Neural progenitor cell (in vitro differentiated cells): ENCODE results near the gene NRP1. TPM values are rescaled to one million over a fixed set of nuclear protein-coding genes. Genes with fewer than 3 reads are reported as not detected.

Experiments used
- DNase-seq: peaks from one replicate; pipeline ENCODE4 v3.0.0-alpha.2; 2016; ENCODE audit warnings: low spot score
- H2AFZ ChIP-seq: fragments of 200-600 bp; sonication (generic); replicated peaks from 2 replicates; pipeline ENCODE4 v1.6.1; 2016; ENCODE audit warnings: antibody characterized with exemption
- H3F3A ChIP-seq: fragments of 200-600 bp; sonication (generic); 2 replicates; pipeline ENCODE4 v1.6.1; 2016; ENCODE audit warnings: antibody characterized with exemption, low read depth
- H3K27ac ChIP-seq: fragments of 200-600 bp; sonication (generic); 2 replicates; pipeline ENCODE4 v1.5.1; 2016; ENCODE audit warnings: mild to moderate bottlenecking
- H3K27me3 ChIP-seq: fragments of 200-600 bp; sonication (generic); 2 replicates; pipeline ENCODE4 v1.6.1; 2016; ENCODE audit warnings: mild to moderate bottlenecking, moderate library complexity
- H3K36me3 ChIP-seq: fragments of 200-600 bp; sonication (generic); 2 replicates; pipeline ENCODE4 v1.5.1; 2016
- H3K4me1 ChIP-seq: fragments of 200-600 bp; sonication (generic); 2 replicates; pipeline ENCODE4 v1.6.1; 2016; ENCODE audit warnings: mixed run types
- H3K4me2 ChIP-seq: fragments of 200-600 bp; sonication (generic); 2 replicates; pipeline ENCODE4 v1.6.1; 2016
- H3K4me3 ChIP-seq: fragments of 200-600 bp; sonication (generic); 2 replicates; pipeline ENCODE4 v1.5.1; 2016
- H3K79me2 ChIP-seq: fragments of 200-600 bp; sonication (generic); 2 replicates; pipeline ENCODE4 v1.6.1; 2016; ENCODE audit warnings: low read depth
- H3K9ac ChIP-seq: fragments of 200-600 bp; sonication (generic); 2 replicates; pipeline ENCODE4 v1.6.1; 2016
- H3K9me3 ChIP-seq: fragments of 200-600 bp; sonication (generic); 2 replicates; pipeline ENCODE4 v1.5.1; 2016; ENCODE audit warnings: low read depth
- H4K20me1 ChIP-seq: fragments of 200-600 bp; sonication (generic); 2 replicates; pipeline ENCODE4 v1.6.1; 2016; ENCODE audit warnings: low read depth
- H3K27ac Mint-ChIP-seq: 3 replicates; pipeline ENCODE4 v1.8.0; 2021; ENCODE audit warnings: mixed read lengths
- H3K27me3 Mint-ChIP-seq: 2 replicates; pipeline ENCODE4 v1.8.0; 2022; ENCODE audit warnings: low read depth, mild to moderate bottlenecking, inconsistent platforms, moderate library complexity, mixed read lengths; ENCODE audit not compliant: insufficient read depth
- H3K36me3 Mint-ChIP-seq: 3 replicates; pipeline ENCODE4 v1.8.0; 2021; ENCODE audit warnings: mixed read lengths
- H3K4me1 Mint-ChIP-seq: 3 replicates; pipeline ENCODE4 v1.8.0; 2021; ENCODE audit warnings: mixed read lengths
- H3K4me3 Mint-ChIP-seq: 3 replicates; pipeline ENCODE4 v1.8.0; 2021; ENCODE audit warnings: mild to moderate bottlenecking, moderate library complexity, mixed read lengths
- H3K9me3 Mint-ChIP-seq: 3 replicates; pipeline ENCODE4 v1.8.0; 2020; ENCODE audit warnings: mixed read lengths
- EZH2 ChIP-seq: fragments of 200-600 bp; sonication (generic); IDR thresholded peaks from 2 replicates; pipeline ENCODE4 v1.6.1; 2017; ENCODE audit warnings: antibody characterized with exemption, mild to moderate bottlenecking, moderate library complexity
- EZH2phosphoT487 ChIP-seq: fragments of 200-600 bp; sonication (generic); IDR thresholded peaks from 2 replicates; pipeline ENCODE4 v1.6.1; 2017; ENCODE audit warnings: antibody characterized with exemption
- total RNA-seq: library from RNA; depleted of rRNA; stranded (reverse); fragments of >200 nt; gene quantifications from 2 replicates; pipeline ENCODE4 v1.2.3, GENCODE V29; 2015; ENCODE audit warnings: low replicate concordance
- TF ChIP-seq, protein P1 (sequence below): fragments of 200-600 bp; sonication (generic); IDR thresholded peaks from 2 replicates; pipeline ENCODE4 v1.5.1; 2017; ENCODE audit warnings: antibody characterized with exemption, mild to moderate bottlenecking

The NRP1 gene
- total RNA-seq, 1 donor from 2014 or later, result 1.9 TPM

DNA sequence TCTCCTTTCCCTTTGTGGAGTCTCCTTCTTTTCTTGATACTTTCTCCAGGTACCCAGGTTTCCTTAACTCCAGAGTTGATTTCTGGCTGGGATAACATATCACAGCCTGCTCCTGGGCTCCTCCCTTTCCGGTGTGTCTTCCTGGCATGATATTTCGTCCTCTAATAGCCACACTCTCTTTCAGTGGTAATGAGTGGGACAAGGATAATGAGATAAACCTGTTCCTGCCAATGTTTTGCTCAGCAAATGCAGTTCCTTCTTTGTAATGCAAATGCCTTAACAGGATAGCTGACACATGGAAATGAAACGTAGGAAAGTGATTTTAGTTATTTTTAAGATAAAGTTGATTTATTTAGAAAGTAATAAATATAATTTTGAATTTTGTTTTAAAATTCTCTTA lies 168.6 kb downstream of the NRP1 start:
- no peak for DNase-seq
- Histone ChIP-seq H3K4me2 (no peak overlapping the region), H3K9ac (no peak overlapping the region), H3K9me3 (no peaks in the 10 kb centered on the region), H4K20me1 (no peaks in the 10 kb centered on the region), H3K36me3 (no peaks in the 10 kb centered on the region), H3K4me3 (no peak overlapping the region), H3K4me1 (no peaks in the 10 kb centered on the region), H3K79me2 (no peaks in the 10 kb centered on the region), H3K27ac (no peak overlapping the region), H3F3A (no peaks in the 10 kb centered on the region), H3K27me3 (no peaks in the 10 kb centered on the region), H2AFZ (no peak overlapping the region)
- H3K27me3 Mint-ChIP-seq, result peaks cover 4% of the 10 kb centered on the region
- no peaks in the 10 kb centered on the region for H3K36me3 Mint-ChIP-seq
- no peak overlapping the region for H3K27ac Mint-ChIP-seq
- no peaks in the 10 kb centered on the region for H3K9me3 Mint-ChIP-seq
- TF ChIP-seq EZH2phosphoT487 (no peak), EZH2 (no peak)
- TF ChIP-seq, protein P1, sequence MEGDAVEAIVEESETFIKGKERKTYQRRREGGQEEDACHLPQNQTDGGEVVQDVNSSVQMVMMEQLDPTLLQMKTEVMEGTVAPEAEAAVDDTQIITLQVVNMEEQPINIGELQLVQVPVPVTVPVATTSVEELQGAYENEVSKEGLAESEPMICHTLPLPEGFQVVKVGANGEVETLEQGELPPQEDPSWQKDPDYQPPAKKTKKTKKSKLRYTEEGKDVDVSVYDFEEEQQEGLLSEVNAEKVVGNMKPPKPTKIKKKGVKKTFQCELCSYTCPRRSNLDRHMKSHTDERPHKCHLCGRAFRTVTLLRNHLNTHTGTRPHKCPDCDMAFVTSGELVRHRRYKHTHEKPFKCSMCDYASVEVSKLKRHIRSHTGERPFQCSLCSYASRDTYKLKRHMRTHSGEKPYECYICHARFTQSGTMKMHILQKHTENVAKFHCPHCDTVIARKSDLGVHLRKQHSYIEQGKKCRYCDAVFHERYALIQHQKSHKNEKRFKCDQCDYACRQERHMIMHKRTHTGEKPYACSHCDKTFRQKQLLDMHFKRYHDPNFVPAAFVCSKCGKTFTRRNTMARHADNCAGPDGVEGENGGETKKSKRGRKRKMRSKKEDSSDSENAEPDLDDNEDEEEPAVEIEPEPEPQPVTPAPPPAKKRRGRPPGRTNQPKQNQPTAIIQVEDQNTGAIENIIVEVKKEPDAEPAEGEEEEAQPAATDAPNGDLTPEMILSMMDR, result no peak
- peaks cover 13% of the 10 kb centered on the region for H3K4me1 Mint-ChIP-seq
- no peak overlapping the region for H3K4me3 Mint-ChIP-seq

DNA sequence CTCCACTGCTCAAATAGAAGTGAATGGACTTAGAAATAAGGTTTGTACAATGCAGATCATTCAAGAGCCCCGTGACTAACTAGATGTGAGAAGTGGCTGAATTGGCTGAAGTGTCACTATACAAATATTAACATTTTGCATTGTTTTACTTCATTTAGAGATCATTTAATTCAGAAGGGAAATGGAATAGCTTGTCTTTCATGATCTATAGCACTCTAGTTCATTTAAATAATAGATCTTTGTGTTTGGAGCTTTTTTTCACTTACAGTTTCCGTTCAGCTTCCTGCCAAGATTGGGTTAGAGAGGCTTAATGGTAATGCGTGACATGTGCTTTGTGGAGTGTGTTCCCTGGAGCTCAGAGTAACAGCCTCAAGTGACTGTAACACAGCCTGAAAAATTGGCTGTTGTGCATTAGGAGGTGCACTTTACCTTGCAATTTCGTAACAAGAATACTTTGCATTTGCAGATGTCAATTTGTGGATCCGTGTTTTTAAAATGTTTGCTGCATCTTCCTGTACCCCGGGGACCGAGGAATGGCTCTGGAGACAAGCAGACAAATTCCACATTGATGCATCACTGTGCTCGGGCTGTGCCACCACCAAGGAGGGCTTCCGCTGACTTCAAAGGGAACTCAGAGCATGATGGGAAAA lies 170.3 kb downstream of the NRP1 start:
- Histone ChIP-seq H2AFZ (no peak overlapping the region), H3K27ac (no peak overlapping the region), H3K4me2 (no peak overlapping the region), H4K20me1 (no peaks in the 10 kb centered on the region), H3K79me2 (no peaks in the 10 kb centered on the region), H3K27me3 (no peaks in the 10 kb centered on the region), H3K9me3 (no peaks in the 10 kb centered on the region), H3K4me3 (no peak overlapping the region), H3K9ac (no peak overlapping the region), H3K4me1 (no peaks in the 10 kb centered on the region), H3F3A (no peaks in the 10 kb centered on the region), H3K36me3 (no peaks in the 10 kb centered on the region)
- no peak for DNase-seq
- peaks cover 4% of the 10 kb centered on the region for H3K27me3 Mint-ChIP-seq
- no peaks in the 10 kb centered on the region for H3K36me3 Mint-ChIP-seq
- no peak for TF ChIP-seq EZH2
- TF ChIP-seq, protein P1, result no peak
- no peak for TF ChIP-seq EZH2phosphoT487
- no peak overlapping the region for H3K4me3 Mint-ChIP-seq
- peaks cover 15% of the 10 kb centered on the region for H3K4me1 Mint-ChIP-seq
- H3K27ac Mint-ChIP-seq, result no peak overlapping the region
- no peaks in the 10 kb centered on the region for H3K9me3 Mint-ChIP-seq

DNA sequence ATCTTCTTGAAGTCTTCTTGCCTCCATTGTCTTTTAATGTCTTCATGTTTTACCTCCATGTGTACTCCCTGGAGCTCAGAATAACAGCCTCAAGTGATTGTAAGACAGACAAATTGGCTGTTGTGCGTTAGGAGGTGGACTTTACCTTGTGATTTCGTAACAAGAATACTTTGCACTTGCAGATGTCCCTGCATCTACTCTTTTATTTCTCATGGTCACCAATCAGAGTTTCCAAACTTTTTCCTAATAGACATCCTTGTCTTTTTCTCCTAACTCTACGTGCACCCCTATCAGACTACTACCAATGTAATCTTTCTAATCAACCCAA lies 172.3 kb downstream of the NRP1 start:
- Histone ChIP-seq H4K20me1 (no peaks in the 10 kb centered on the region), H2AFZ (no peak overlapping the region), H3K4me1 (no peaks in the 10 kb centered on the region), H3K4me2 (no peak overlapping the region), H3K4me3 (no peak overlapping the region), H3K27ac (no peak overlapping the region), H3K79me2 (no peaks in the 10 kb centered on the region), H3K9me3 (no peaks in the 10 kb centered on the region), H3K36me3 (no peaks in the 10 kb centered on the region), H3F3A (no peaks in the 10 kb centered on the region), H3K27me3 (no peaks in the 10 kb centered on the region), H3K9ac (no peak overlapping the region)
- Mint-ChIP-seq H3K27me3 (peaks cover 4% of the 10 kb centered on the region), H3K4me1 (peaks cover 15% of the 10 kb centered on the region), H3K4me3 (no peak overlapping the region), H3K36me3 (no peaks in the 10 kb centered on the region), H3K9me3 (no peaks in the 10 kb centered on the region), H3K27ac (no peak overlapping the region)
- DNase-seq, result no peak
- no peak for TF ChIP-seq EZH2
- no peak for TF ChIP-seq EZH2phosphoT487
- TF ChIP-seq, protein P1, result no peak
